Osteocyte (in vitro differentiated cells): ENCODE data around the gene NTHL1. TPM values are rescaled to one million over a fixed set of nuclear protein-coding genes. Genes with fewer than 3 reads are reported as not detected.
"Not testable (repeated sequence)": the region's sequence is repeated elsewhere in the genome, so short reads cannot be mapped to it uniquely, and the experiment has no call there.

ENCODE experiments used
- DNase-seq: peaks from one replicate; pipeline ENCODE4 v3.0.0; 2021; ENCODE audit warnings: mixed read lengths; ENCODE audit not compliant: unreplicated experiment; ENCODE audit errors: extremely low spot score
- H3K27ac Mint-ChIP-seq: one replicate; pipeline ENCODE4 v1.8.0; 2021; ENCODE audit warnings: mild to moderate bottlenecking, mixed read lengths; ENCODE audit not compliant: unreplicated experiment
- H3K27me3 Mint-ChIP-seq: one replicate; pipeline ENCODE4 v1.8.0; 2021; ENCODE audit warnings: mixed read lengths; ENCODE audit not compliant: unreplicated experiment
- H3K36me3 Mint-ChIP-seq: one replicate; pipeline ENCODE4 v1.8.0; 2021; ENCODE audit warnings: mixed read lengths; ENCODE audit not compliant: unreplicated experiment
- H3K4me1 Mint-ChIP-seq: one replicate; pipeline ENCODE4 v1.8.0; 2021; ENCODE audit warnings: mixed read lengths; ENCODE audit not compliant: unreplicated experiment
- H3K4me3 Mint-ChIP-seq: one replicate; pipeline ENCODE4 v1.8.0; 2021; ENCODE audit warnings: mild to moderate bottlenecking, moderate library complexity, mixed read lengths; ENCODE audit not compliant: unreplicated experiment
- H3K9me3 Mint-ChIP-seq: one replicate; pipeline ENCODE4 v1.8.0; 2021; ENCODE audit warnings: mixed read lengths; ENCODE audit not compliant: unreplicated experiment
- CTCF ChIP-seq: fragments of 200-600 bp; sonication (generic); IDR thresholded peaks from 2 replicates; pipeline ENCODE4 v1.5.0; 2021; ENCODE audit warnings: antibody characterized with exemption, mild to moderate bottlenecking, moderate library complexity
- total RNA-seq: library from RNA; stranded (reverse); gene quantifications from 2 replicates; pipeline ENCODE4 v1.2.1, GENCODE V29; 2021

Gene NTHL1
- total RNA-seq, 1 donor from 2014 or later = 22.2 TPM

GRCh38 chr16:2036200-2036966 lies 11.3 kb downstream of the NTHL1 start:
- peaks cover 2% of the 10 kb centered on the region for H3K36me3 Mint-ChIP-seq
- H3K9me3 Mint-ChIP-seq = no peaks in the 10 kb centered on the region
- no peak for DNase-seq
- no peak overlapping the region for H3K4me3 Mint-ChIP-seq
- H3K27ac Mint-ChIP-seq = peak overlapping the region; percentile 72
- no peaks in the 10 kb centered on the region for H3K27me3 Mint-ChIP-seq
- TF ChIP-seq CTCF = no peak
- peaks cover 84% of the 10 kb centered on the region for H3K4me1 Mint-ChIP-seq

- no peaks in the 10 kb centered on the region for H3K27me3 Mint-ChIP-seq
- H3K27ac Mint-ChIP-seq = peak overlapping the region; percentile 72
- H3K36me3 Mint-ChIP-seq = peaks cover 2% of the 10 kb centered on the region
- no peak for TF ChIP-seq CTCF
- no peaks in the 10 kb centered on the region for H3K9me3 Mint-ChIP-seq
- H3K4me3 Mint-ChIP-seq = no peak overlapping the region
- H3K4me1 Mint-ChIP-seq = peaks cover 83% of the 10 kb centered on the region
- DNase-seq = peak; percentile 98
These were observed 12.0 kb downstream of the NTHL1 start for GRCh38 chr16:2035431-2036199.

- Mint-ChIP-seq H3K4me1 (peaks cover 82% of the 10 kb centered on the region), H3K27ac (peak overlapping the region; percentile 89), H3K4me3 (peak overlapping the region; percentile 32), H3K36me3 (peaks cover 2% of the 10 kb centered on the region), H3K27me3 (no peaks in the 10 kb centered on the region), H3K9me3 (no peaks in the 10 kb centered on the region)
- DNase-seq = no peak
- no peak for TF ChIP-seq CTCF
These were observed 12.8 kb downstream of the NTHL1 start for GRCh38 chr16:2034696-2035430.

GRCh38 chr16:2033909-2034695 lies 13.5 kb downstream of the NTHL1 start:
- Mint-ChIP-seq H3K4me1 (peaks cover 79% of the 10 kb centered on the region), H3K4me3 (peak overlapping the region; percentile 60), H3K27ac (peak overlapping the region; percentile 93)
- not testable (repeated sequence) for H3K27me3 Mint-ChIP-seq, H3K36me3 Mint-ChIP-seq, DNase-seq, H3K9me3 Mint-ChIP-seq
